MM.1S (cell line): ENCODE measurements around the gene GPRC5C.
"Not testable (repeated sequence)": the region's sequence is repeated elsewhere in the genome, so short reads cannot be mapped to it uniquely, and the experiment has no call there.

Experiments
- DNase-seq: peaks from one replicate; pipeline ENCODE4 v3.0.0-alpha.2; 2015
- H2AFZ ChIP-seq: fragments of 300-600 bp; sonication (generic); 2 replicates; pipeline ENCODE4 v1.6.0; 2016; ENCODE audit warnings: antibody characterized with exemption, low read length
- H3F3A ChIP-seq: fragments of 300-600 bp; sonication (generic); 2 replicates; pipeline ENCODE4 v1.6.1; 2016; ENCODE audit warnings: mild to moderate bottlenecking, antibody characterized with exemption, low read length, moderate library complexity, mixed read lengths; ENCODE audit not compliant: insufficient read depth
- H3K27ac ChIP-seq: fragments of 300-600 bp; sonication (generic); 2 replicates; pipeline ENCODE4 v1.5.1; 2016; ENCODE audit warnings: mild to moderate bottlenecking, low read length
- H3K27me3 ChIP-seq: fragments of 300-600 bp; sonication (generic); replicated peaks from 2 replicates; pipeline ENCODE4 v1.6.0; 2016; ENCODE audit warnings: low read length; ENCODE audit not compliant: insufficient read depth
- H3K36me3 ChIP-seq: fragments of 300-600 bp; sonication (generic); replicated peaks from 2 replicates; pipeline ENCODE4 v1.6.1; 2016; ENCODE audit warnings: mild to moderate bottlenecking, low read length, mixed read lengths; ENCODE audit not compliant: insufficient read depth
- H3K4me1 ChIP-seq: fragments of 300-600 bp; sonication (generic); 2 replicates; pipeline ENCODE4 v1.6.1; 2016; ENCODE audit warnings: low read length, mixed read lengths
- H3K4me2 ChIP-seq: fragments of 300-600 bp; sonication (generic); 2 replicates; pipeline ENCODE4 v1.6.0; 2016; ENCODE audit warnings: low read depth, low read length
- H3K4me3 ChIP-seq: fragments of 300-600 bp; sonication (generic); 2 replicates; pipeline ENCODE4 v1.5.1; 2016; ENCODE audit warnings: low read length, mixed read lengths
- H3K79me2 ChIP-seq: fragments of 300-600 bp; sonication (generic); 2 replicates; pipeline ENCODE4 v1.6.1; 2016; ENCODE audit warnings: mixed run types, low read length, mixed read lengths
- H3K9ac ChIP-seq: fragments of 300-600 bp; sonication (generic); 2 replicates; pipeline ENCODE4 v1.6.1; 2016; ENCODE audit warnings: low read length, mixed read lengths
- H3K9me2 ChIP-seq: fragments of 300-600 bp; sonication (generic); replicated peaks from 2 replicates; pipeline ENCODE4 v1.6.1; 2016; ENCODE audit warnings: mild to moderate bottlenecking, low read length, mixed read lengths; ENCODE audit not compliant: insufficient read depth
- H3K9me3 ChIP-seq: fragments of 300-600 bp; sonication (generic); replicated peaks from 2 replicates; pipeline ENCODE4 v1.6.1; 2016; ENCODE audit warnings: mild to moderate bottlenecking, low read length, mixed read lengths; ENCODE audit not compliant: insufficient read depth
- H4K20me1 ChIP-seq: fragments of 300-600 bp; sonication (generic); 2 replicates; pipeline ENCODE4 v1.6.1; 2016; ENCODE audit warnings: mild to moderate bottlenecking, low read length, moderate library complexity, mixed read lengths; ENCODE audit not compliant: insufficient read depth
- EZH2 ChIP-seq: fragments of 300-600 bp; sonication (generic); optimal IDR thresholded peaks from 2 replicates; pipeline ENCODE3; 2017; ENCODE audit warnings: low read depth, mild to moderate bottlenecking, antibody characterized with exemption, low read length, mixed read lengths
- EZH2phosphoT487 ChIP-seq: fragments of 300-600 bp; sonication (generic); IDR thresholded peaks from 2 replicates; pipeline ENCODE4 v1.6.1; 2018; ENCODE audit warnings: antibody characterized with exemption, low read length
- TF ChIP-seq, protein P1 (sequence below): fragments of 300-600 bp; sonication (generic); IDR thresholded peaks from 2 replicates; pipeline ENCODE4 v1.5.1; 2016; ENCODE audit warnings: antibody characterized with exemption, low read length, mixed read lengths

GPRC5C gene

DNA sequence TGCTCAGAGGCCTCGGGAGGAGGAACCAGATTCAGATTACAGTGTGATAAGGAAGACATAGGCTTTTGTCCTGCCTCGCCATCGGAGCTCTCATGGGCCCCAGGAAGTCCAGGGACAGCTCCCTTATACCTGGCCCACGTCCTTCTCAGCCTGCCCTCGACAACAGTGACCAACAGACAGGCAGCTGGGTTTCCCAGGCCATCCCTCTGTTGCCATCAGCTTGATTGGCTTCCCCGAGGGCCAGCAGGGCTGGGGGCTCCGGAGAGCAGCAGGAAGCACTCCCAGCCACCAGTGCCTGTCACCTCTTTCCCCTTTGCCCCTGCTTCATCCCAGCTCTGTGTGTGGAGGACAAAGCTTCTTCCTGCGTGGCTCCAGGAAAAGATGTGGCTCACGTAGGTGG is 52.2 kb downstream of the GPRC5C start:
- Histone ChIP-seq H3K79me2 (no peaks in the 10 kb centered on the region), H3K9ac (no peak overlapping the region), H3F3A (no peaks in the 10 kb centered on the region), H3K27me3 (peaks cover 6% of the 10 kb centered on the region; the same call in 1 of the 2 replicates), H3K9me2 (no peaks in the 10 kb centered on the region), H3K9me3 (no peaks in the 10 kb centered on the region), H3K4me1 (0 out of 2 replicates have a peak, but pooled peaks cover under 1% of the 10 kb centered on the region), H3K4me3 (no peak overlapping the region), H2AFZ (no peak overlapping the region), H4K20me1 (no peaks in the 10 kb centered on the region), H3K4me2 (no peak overlapping the region), H3K27ac (no peak overlapping the region), H3K36me3 (no peaks in the 10 kb centered on the region)
- TF ChIP-seq EZH2phosphoT487 (no peak), EZH2 (no peak)
- TF ChIP-seq, protein P1, sequence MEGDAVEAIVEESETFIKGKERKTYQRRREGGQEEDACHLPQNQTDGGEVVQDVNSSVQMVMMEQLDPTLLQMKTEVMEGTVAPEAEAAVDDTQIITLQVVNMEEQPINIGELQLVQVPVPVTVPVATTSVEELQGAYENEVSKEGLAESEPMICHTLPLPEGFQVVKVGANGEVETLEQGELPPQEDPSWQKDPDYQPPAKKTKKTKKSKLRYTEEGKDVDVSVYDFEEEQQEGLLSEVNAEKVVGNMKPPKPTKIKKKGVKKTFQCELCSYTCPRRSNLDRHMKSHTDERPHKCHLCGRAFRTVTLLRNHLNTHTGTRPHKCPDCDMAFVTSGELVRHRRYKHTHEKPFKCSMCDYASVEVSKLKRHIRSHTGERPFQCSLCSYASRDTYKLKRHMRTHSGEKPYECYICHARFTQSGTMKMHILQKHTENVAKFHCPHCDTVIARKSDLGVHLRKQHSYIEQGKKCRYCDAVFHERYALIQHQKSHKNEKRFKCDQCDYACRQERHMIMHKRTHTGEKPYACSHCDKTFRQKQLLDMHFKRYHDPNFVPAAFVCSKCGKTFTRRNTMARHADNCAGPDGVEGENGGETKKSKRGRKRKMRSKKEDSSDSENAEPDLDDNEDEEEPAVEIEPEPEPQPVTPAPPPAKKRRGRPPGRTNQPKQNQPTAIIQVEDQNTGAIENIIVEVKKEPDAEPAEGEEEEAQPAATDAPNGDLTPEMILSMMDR, result no peak
- no peak for DNase-seq

DNA sequence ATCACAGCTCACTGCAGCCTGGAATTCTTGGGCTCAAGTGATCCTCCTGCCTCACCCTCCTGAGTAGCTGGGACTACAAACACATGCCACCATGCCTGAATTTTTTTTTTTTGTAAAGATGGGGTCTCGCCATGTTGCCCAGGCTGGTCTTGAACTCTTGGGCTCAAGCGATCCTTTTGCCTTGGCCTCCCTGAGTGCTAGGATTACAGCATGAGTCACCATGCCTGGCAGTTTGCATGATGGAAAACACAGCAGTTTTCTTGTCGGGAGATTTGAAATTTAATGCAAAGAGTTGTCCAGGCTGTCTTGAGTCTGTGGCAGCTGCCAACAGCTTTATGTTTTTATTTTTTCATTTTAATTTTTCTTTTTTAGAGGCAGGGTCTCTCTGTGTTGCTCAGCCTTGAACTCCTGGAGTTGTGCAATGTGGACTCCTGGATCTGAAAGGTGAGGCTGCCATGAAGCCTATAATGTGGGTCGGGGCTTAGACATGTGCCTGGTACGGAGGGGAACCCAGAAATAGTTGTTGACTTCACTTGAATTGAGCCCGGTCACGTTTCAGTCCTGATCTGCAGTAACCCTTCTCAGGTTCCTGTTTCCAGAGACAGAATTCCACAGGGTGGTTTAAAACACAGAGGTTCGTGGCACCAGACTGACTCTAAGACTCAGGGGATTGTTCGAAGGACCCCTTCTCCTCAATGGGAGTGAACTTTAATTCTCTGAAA is 53.3 kb downstream of the GPRC5C start:
- H3K36me3 ChIP-seq, result no peaks in the 10 kb centered on the region
- H3K9me3 ChIP-seq, result no peaks in the 10 kb centered on the region
- H3K4me1 ChIP-seq, result no peaks in the 10 kb centered on the region
- no peaks in the 10 kb centered on the region for H3F3A ChIP-seq
- peaks cover 6% of the 10 kb centered on the region; the same call in 1 of the 2 replicates for H3K27me3 ChIP-seq
- no peaks in the 10 kb centered on the region for H3K9me2 ChIP-seq
- no peak overlapping the region for H3K4me2 ChIP-seq
- DNase-seq, result no peak
- H3K4me3 ChIP-seq, result no peak overlapping the region
- H3K27ac ChIP-seq, result no peak overlapping the region
- H2AFZ ChIP-seq, result no peak overlapping the region
- no peak overlapping the region for H3K9ac ChIP-seq
- H4K20me1 ChIP-seq, result no peaks in the 10 kb centered on the region
- no peak for TF ChIP-seq EZH2
- TF ChIP-seq EZH2phosphoT487, result no peak
- TF ChIP-seq, protein P1, result no peak
- no peaks in the 10 kb centered on the region for H3K79me2 ChIP-seq

DNA sequence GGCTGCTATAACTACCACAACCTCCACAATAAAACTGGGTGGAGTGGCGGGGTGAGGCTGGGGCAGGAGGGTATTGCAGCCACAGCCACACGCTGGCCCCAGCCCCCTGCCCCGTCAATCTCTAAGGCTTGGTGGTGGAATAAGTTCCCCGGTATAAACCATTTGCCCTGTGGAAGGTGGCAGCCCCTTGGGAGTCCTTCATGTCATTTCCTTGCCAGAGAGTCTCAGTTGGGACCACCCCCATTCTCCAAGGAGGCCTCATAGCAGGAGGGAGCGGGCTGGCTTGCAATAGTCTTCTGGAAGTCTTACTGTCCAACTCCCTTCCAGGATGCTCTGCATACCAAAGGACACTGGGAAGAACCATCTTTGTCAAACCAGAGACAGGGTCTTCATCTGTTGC is 54.0 kb downstream of the GPRC5C start:
- Histone ChIP-seq H3K27me3 (peaks cover 11% of the 10 kb centered on the region; the same call in 1 of the 2 replicates), H3K9ac (no peak overlapping the region), H3K4me3 (no peak overlapping the region), H3K4me2 (no peak overlapping the region), H3F3A (no peaks in the 10 kb centered on the region), H4K20me1 (no peaks in the 10 kb centered on the region), H3K9me2 (no peaks in the 10 kb centered on the region), H3K9me3 (no peaks in the 10 kb centered on the region), H3K36me3 (no peaks in the 10 kb centered on the region), H3K4me1 (no peaks in the 10 kb centered on the region), H3K27ac (no peak overlapping the region), H2AFZ (no peak overlapping the region), H3K79me2 (no peaks in the 10 kb centered on the region)
- no peak for DNase-seq
- TF ChIP-seq, protein P1, result no peak
- TF ChIP-seq EZH2 (no peak), EZH2phosphoT487 (no peak)

DNA sequence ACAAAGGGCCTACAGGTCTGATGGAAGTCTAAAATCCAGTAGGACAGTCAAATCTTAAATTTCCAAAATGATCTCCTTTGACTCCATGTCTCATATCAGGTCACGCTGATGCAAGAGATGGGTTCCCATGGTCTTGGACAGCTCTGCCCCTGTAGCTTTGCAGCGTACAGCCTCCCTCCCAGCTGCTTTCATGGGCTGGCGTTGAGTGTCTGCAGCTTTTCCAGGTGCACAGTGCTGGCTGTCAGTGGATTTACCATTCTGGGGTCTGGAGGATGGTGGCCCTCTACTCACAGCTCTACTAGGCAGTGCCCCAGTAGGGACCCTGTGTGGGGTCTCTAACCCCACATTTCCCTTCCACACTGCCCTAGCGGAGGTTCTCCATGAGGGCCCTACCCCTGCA is 56.4 kb downstream of the GPRC5C start:
- not testable (repeated sequence) for H2AFZ ChIP-seq, H3K9ac ChIP-seq, H4K20me1 ChIP-seq, H3K4me3 ChIP-seq, H3K36me3 ChIP-seq, H3K9me3 ChIP-seq, H3K9me2 ChIP-seq, DNase-seq, H3K4me1 ChIP-seq, H3K27ac ChIP-seq, H3F3A ChIP-seq, H3K4me2 ChIP-seq, H3K79me2 ChIP-seq
- peaks cover 14% of the 10 kb centered on the region; the same call in 1 of the 2 replicates for H3K27me3 ChIP-seq
